Measurements from ENCODE around the gene PLBD1.

PLBD1 gene

GRCh38 chr12:14564336-14564959, 3.2 kb downstream of the PLBD1 start:
- FAIRE-seq = no peak

DNA sequence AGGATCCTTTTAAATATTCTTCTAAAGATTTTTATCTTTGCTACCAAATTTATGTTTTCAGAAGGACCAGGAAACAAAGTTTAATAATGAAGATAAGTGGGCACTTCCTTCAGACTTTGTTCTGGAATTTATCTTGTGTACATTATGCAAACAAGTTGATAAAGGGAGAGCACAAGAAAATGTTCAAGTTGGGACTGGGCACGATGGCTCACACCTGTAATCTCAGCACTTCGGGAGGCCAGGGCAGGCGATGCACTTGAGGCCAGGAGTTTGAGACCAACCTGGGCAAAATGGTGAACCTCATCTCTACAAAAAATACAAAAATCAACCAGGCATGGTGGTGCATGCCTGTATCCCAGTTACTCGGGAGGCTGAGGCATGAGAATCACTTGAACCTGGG, 4.6 kb downstream of the PLBD1 start:
- no peak for FAIRE-seq

DNA sequence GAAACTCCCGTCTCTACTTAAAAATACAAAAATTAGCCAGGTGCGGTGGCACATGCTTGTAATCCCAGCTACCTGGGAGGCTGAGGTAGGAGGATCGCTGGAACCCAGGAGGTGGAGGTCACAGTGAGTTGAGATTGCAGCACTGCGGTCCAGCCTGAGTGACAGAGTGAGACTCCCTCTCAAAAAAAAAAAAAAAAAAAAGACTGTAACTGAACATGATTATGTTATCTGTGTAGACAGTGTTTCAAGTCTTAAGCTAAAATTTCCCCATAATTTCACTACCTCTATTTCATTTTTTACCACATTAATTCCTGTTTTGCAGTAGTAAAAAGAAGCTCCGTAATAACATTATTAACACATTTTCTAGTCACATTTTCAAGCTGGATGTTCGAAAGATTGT, 5.4 kb downstream of the PLBD1 start:
- no peak for FAIRE-seq

DNA sequence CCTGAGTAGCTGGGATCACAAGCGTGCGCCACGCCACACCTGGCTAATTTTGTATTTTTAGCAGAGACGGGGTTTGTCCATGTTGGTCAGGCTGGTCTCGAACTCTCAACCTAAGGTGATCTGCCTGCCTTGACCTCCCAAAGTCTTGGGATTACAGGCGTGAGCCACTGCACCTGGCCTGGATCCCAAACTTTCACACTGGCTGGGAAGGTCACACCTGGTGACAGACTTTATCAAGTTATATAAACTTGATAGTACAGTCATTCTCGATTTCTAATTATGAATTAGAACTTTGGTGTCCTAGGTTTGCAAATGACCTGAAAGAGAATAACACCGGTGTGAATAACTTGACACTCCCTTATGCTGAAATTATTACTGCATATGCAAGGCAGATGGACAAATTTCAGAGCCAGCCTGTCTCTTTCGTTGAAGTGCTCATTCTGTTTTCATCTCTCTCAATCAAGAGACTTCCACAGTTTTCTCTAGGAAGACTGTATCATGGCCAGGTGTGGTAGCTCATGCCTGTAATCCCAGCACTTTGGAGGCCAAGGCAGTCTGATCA, 5.9 kb downstream of the PLBD1 start:
- no peak for FAIRE-seq

DNA sequence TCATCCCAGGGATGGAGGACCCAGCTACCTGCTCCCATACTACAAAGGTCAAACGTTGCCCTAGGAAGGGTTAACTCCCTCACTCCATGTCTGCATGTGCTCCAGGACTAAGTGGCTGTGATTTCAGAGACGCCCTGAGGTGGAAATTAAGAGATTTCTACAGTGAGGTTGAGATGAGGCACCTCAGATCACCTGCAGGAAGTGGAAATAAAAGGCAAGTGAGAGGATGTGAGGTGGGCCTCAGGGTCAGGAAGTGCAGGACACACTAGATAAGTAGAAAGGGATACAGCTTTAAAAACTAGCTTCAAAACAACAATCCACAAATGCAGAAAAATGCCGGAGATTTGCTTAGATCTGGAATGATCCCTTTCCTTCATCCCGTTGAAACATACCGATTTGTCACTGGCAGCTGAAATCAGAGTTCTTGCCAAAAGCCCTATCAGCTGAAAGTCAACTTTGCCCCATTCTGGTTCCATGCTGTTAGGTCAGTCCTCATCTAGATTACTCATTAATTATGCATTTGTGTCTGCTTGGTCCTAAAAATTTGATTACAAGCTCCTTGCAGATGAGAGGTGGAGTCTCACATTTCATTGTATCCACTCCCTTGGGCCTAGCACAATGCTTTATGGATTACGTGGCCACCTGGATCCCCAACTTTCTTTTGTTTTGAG, 6.6 kb downstream of the PLBD1 start:
- FAIRE-seq = no peak

GRCh38 chr12:14558473-14558959, 9.2 kb downstream of the PLBD1 start:
- no peak for FAIRE-seq

GRCh38 chr12:14557966-14558365, 9.7 kb downstream of the PLBD1 start:
- FAIRE-seq = no peak

- no peak for FAIRE-seq
Observed at GRCh38 chr12:14554281-14555007, 13.2 kb downstream of the PLBD1 start.

- FAIRE-seq = no peak
Observed at GRCh38 chr12:14548609-14549008, 19.1 kb downstream of the PLBD1 start.

GRCh38 chr12:14547571-14547970, 20.1 kb downstream of the PLBD1 start:
- no peak for FAIRE-seq

DNA sequence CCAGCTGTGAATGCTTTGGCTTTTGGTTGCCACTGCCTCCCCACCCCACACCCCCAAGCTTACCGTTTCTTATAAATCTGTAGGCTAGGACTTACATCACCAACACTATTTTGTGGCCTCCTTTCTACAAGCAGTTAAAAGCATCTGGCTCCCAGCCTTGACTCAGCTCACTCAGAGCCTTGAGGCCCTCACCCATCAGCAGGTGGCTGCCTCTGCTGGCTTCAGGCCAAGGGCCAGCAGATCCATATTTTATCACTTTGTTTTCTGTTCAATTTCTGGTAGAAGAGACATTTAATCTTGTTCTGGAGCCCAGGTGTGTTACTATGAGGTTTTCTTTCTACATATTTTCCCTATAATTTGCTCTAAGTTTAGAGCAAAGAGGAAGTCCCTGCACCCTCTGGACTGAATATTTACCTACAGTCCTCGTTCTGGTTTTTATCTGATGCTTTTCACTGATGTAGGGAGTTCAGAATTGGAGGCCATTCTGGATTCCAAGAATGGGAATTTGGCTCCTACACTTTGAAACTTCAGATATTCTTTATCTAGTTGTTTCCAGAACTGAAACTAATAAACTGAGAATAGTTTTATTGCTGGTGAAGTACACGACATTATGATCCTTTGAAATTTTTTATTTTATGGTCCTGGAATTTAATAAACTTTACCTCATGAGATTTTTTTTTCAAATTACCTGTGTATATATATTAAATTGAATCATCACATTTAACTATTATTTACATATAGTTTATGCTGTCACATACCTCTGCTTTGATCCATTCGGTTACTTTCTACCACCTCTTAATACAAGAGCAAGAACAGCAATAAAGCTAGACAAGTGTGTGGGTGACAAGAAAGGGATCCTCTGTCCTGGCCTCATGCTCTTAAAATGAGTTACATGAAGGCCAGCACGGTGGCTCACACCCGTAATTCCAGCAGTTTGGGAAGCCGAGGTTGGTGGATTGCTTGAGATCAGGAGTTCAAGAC, 22.2 kb downstream of the PLBD1 start:
- FAIRE-seq = no peak

GRCh38 chr12:14540801-14541462, 26.8 kb downstream of the PLBD1 start:
- FAIRE-seq = no peak

GRCh38 chr12:14537088-14537487, 30.6 kb downstream of the PLBD1 start:
- FAIRE-seq = no peak

- FAIRE-seq = no peak
Observed at GRCh38 chr12:14532152-14532551, 35.5 kb downstream of the PLBD1 start.

DNA sequence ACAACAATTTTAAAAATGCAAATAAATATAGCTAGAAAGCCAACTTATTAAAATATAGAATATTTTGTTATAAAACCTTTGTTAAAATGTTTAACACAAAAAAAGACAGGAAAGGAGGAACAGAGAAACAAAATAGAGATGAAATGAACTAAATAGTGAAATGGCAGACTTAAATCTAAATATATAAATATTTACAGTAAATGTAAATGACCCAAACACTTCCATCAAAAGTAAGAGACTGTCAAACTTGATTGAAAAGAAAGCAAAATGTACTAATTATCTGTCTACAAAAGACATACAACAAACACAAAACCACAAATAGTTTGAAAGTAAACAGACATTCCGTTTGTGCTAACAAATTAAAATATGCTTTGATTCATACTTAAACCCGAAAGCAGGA, 41.7 kb downstream of the PLBD1 start:
- no peak for FAIRE-seq

DNA sequence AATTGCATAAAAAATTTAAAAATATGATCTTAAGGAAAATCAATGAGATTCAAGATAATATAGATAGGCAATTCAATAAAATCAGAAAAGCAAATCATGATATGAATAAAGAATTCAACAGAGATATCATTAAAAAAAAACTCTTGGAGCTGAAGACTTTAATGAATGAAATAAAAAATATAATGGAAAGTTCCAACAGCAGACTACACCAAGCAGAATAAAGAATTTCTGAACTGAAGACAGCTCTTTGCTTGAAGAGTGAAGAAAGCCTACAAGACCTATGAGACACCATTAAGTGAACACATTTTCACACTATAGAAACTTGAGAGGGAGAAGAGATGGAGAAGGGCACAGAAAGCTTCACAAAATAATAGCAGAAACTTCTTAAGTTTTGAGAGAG, 45.9 kb downstream of the PLBD1 start:
- no peak for FAIRE-seq

DNA sequence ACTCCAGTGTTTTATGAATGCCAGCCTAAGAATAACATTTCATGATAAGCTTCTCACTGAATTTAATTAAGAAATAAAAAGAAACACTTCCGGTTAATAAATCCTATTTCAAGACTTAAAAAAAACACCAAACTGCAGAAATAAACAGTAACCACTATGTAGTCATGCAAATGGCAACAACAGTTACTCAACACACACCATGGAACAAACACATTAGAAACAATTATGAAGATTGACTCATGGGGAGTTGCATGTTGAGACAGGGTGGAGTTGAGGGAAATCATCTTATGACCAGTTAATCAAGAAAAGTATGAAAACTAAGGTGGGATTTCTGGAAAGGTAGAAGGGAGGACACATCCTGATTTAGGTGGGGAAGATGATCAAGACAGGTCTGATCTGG, 52.7 kb downstream of the PLBD1 start:
- FAIRE-seq = no peak

DNA sequence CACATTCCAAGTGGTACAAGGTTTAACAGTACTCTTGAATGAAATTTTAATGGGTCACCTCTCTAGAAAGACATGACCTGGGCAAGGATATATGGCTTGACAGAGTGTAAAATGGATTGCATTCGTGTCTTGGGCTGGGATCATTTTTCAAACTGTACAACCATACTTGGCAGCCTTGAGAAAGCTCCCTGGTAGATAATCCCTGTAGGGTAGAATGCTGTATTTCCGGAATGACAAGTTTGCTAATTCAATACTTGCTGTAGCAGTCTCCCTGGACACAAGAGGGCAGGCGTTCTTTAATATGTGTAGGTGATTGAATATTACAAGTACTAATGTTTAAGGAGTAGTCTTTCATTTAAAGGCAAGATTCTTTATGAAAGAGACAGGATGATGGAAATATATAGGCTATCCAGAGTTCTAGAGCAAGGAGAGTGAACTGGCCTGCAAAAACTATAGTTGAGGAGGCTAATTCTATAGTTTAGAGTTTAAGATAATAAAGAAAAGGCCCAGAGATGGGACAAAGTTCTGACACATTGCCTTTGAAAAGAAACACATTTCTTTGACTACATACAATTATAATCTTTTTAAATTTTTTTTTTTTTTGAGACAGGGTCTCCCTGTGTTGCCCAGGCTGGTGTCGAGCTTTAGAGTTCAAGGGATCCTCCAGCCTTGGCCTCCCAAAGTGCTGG, 53.4 kb downstream of the PLBD1 start:
- FAIRE-seq = no peak

DNA sequence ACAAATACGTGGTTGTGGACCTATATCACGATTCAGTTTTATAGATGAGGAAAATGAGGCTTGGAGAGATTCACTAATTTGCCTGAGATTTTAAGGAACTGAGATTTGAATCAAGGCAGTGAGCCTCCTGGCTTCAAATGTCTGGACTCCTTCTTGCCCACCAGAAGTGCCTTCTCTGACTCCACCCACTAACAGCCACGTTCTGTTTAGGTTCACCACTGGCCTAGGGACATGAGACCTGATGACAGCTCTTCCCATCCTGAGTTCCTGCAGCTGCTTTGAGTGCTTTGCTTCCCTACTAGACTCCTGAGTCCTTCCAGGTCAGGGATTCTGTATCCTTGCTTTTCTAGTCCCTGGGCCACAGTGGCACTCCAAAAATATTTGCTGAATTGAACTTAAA, 57.1 kb downstream of the PLBD1 start:
- no peak for FAIRE-seq

- FAIRE-seq = no peak
Observed at GRCh38 chr12:14505626-14506596, 61.8 kb downstream of the PLBD1 start.

All from G401.6 (cell line).